NB4 (cell line): ENCODE measurements around the gene FOXA2.

Experiments used
- DNase-seq: peaks from one replicate; pipeline ENCODE4 v3.0.0; 2010; ENCODE audit warnings: low read depth
- H3K4me3 ChIP-seq: one replicate; pipeline ENCODE4 v1.5.1; 2011; ENCODE audit warnings: mild to moderate bottlenecking, low read depth, low read length, moderate library complexity
- CTCF ChIP-seq: IDR thresholded peaks from one replicate; pipeline ENCODE4 v1.5.1; 2012; ENCODE audit warnings: low read depth, low read length
- MYC ChIP-seq: IDR thresholded peaks from 2 replicates; pipeline ENCODE4 v1.6.1; 2011; ENCODE audit warnings: low read depth, low read length
- POLR2A ChIP-seq: IDR thresholded peaks from 2 replicates; pipeline ENCODE4 v1.6.1; 2011; ENCODE audit warnings: mild to moderate bottlenecking; ENCODE audit not compliant: insufficient read length; ENCODE audit errors: extremely low read depth
- TF ChIP-seq, protein P1 (sequence below): IDR thresholded peaks from 2 replicates; pipeline ENCODE4 v1.6.1; 2011; ENCODE audit warnings: low read depth, low read length

The FOXA2 gene

DNA sequence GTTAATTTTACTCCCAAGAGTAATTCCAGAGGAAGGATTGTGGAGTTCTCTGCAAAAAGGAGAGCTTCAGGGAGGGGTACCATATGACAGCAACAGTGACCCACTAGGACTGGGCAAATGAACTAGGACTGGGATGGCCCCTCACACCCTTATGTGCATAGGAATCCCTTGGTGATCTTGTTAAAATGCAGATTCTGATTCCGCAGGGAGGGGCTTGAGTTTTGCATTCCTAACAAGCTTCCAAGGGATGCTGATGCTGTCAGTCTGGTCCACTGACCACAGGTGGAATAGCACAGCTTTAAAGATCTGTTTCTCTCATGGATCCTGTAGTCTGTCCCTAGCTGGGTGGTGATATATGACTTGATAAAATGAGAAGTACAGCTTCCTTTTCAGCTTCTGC lies 6.3 kb upstream of the FOXA2 start:
- H3K4me3 ChIP-seq: no peak overlapping the region
- TF ChIP-seq CTCF (no peak), MYC (no peak), POLR2A (no peak)
- TF ChIP-seq, protein P1, sequence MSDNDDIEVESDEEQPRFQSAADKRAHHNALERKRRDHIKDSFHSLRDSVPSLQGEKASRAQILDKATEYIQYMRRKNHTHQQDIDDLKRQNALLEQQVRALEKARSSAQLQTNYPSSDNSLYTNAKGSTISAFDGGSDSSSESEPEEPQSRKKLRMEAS: no peak
- DNase-seq: no peak

DNA sequence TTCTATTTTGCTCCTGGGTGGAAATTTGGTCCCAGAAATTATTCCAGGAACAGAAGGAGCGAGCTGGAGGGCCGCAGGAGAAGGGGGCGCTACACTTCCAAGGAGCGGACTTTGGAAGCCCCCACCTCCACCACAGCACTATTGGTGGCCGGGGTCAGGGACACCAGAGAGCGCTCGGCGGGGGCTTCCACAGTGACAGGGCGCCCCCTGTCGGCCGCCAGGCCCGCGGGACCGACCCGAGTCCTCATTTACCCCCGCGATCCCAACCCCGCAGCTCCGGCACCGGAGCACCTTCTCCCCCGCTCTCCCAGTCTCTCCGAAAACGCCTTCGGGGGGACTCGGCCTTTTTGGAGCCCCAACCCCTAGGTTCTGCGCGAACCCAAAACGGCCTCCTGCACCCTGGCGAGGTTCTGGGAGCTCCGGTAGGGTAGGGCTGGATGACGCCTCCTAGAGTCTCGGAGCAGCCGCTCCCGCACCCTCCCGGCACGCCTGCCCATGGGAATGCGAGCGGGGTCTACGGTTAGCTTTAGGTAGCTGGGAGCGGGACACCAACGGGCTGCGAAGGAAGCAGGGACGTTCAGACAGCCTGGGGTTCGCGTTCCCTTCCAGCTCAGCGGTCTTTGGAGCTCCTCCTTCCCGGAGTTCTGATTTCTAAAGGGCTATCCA lies 2.4 kb upstream of the FOXA2 start:
- TF ChIP-seq POLR2A (no peak), CTCF (peak; percentile 67), MYC (no peak)
- TF ChIP-seq, protein P1: no peak
- peak; percentile 33 for DNase-seq
- H3K4me3 ChIP-seq: no peak overlapping the region

DNA sequence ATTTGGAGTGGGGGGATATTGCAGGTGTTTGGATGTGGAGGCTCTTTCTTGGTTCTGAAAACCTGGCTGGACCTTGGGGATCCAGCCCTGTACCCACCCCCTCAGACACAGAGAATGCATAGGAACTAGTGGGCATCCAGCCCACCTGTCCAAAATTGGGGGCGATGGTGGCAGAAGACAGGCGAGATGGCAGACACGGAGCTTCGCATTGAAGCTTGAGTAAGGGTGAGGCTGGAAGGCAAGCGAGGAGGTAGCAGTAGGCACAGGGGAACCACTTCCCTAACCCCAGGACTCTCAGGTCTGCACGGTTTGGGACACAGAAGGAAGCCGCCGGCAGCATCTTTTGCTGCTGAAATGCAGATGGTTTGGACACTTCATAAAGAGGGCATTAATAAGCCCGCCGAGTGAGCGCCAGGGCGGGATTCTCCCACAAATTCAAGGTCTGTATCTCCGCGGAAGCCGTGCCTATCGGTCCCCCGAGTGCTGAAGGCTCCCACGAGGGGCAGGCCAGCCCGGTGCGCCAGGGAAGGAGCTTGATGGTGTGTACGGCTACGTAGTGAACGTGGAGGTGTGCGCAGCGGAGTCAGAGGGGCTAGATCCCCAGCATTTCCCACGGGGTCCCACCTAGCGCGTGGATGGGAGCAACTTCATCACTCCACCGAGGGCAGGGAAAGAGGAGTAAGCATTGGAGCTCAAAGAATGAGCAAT lies 1.6 kb upstream of the FOXA2 start:
- H3K4me3 ChIP-seq: no peak overlapping the region
- TF ChIP-seq POLR2A (no peak), MYC (no peak), CTCF (no peak)
- TF ChIP-seq, protein P1: no peak

DNA sequence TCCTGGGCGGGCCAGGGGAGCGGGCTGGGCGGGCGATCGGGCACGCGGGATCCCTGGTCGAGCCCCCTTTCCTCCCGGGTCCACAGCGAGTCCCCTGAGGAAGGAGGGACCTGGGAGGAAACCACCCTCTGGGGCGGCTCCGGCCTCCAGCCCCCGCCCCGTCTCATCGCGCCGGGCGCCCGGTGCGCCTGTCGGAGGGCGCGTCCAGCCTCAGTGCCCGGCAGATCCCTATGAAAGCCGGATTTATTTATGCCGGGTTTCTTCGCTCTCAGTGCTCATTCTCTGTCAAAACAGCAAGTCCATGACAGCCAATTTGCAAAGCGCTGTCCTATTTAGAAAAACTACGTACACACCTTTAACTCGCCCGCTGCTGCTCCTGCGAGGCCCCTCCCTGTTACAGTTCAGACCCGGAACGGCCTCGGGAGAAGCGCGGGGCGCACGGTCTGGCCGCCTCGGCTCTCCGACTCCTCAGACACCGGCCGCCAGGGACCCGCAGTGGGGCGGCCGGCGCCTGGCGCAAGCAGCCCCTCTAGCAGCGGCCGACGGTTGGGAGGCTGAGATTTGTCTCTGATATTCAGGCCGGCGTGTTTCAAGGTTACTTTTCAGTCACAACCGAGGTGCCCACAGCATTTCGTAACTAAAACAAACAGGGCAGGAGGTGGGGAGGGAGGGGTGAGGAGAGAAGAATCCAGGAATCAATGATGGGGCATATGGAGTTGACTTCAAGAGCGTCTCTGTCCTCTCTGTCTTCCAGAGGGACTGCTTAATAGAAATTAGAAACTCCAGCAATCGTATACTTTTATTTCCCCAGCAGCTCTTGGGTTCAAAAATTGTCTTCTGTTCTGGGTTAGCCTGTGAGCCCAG lies 782 bp upstream of the FOXA2 start:
- TF ChIP-seq POLR2A: no peak
- TF ChIP-seq CTCF: no peak
- TF ChIP-seq, protein P1: no peak
- no peak for TF ChIP-seq MYC
- no peak for DNase-seq

More for the DNA sequence above, 1.6 kb upstream of the FOXA2 start:
- no peak for DNase-seq

GRCh38 chr20:22583773-22584521 lies 425 bp downstream of the FOXA2 start:
- no peak for DNase-seq
- H3K4me3 ChIP-seq: no peak overlapping the region
- TF ChIP-seq MYC: no peak
- no peak for TF ChIP-seq CTCF
- no peak for TF ChIP-seq POLR2A
- TF ChIP-seq, protein P1: no peak

More for the DNA sequence above, 782 bp upstream of the FOXA2 start:
- no peak overlapping the region for H3K4me3 ChIP-seq
